Measurements from ENCODE around the gene ZSCAN2. TPM values are rescaled to one million over a fixed set of nuclear protein-coding genes. Genes with fewer than 3 reads are reported as not detected.
"Not testable (repeated sequence)": the region's sequence is repeated elsewhere in the genome, so short reads cannot be mapped to it uniquely, and the experiment has no call there.

ZSCAN2 gene
- total RNA-seq, 4 donors from 2014 or later = 0.59 to 30.0 (median 5.3) TPM

DNA sequence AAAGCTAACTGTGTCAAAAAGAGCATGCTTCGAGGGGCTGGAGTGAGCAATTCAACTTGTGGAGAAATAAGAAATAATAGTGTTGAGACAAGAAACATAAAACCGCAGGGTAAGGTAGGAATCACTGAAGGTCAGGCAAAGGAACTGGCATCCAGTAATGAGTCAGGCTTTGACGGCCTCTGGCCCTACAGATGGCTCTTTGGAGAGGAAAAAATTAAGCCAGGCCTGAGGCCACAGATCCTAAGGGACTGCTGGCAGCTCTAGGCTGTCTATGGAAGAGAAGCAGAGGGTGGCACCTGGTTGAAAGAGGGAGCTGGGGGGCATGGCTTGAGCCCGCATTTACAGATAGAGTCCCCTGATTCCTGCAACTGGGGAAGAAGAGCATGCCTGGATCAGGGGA is 28.6 kb upstream of the ZSCAN2 start:
- H3K27ac ChIP-seq = peak overlapping the region in 1 of 2 donors; percentile 94
- no peak overlapping the region for H3K4me3 ChIP-seq
- DNase-seq = no peak
- TF ChIP-seq CTCF (IDR thresholded peaks at IDR 0.05) (no peak), POLR2A (IDR thresholded peaks at IDR 0.05) (no peak)
- H3K27me3 ChIP-seq = no peaks in the 10 kb centered on the region
- intact Hi-C loops (cut with DNase I; ENCODE audit: low total_unique reads) = no loop called here
- peaks cover 0 to 5% of the 10 kb centered on the region in 2 donors for H3K4me1 ChIP-seq
- H3K9me3 ChIP-seq = no peaks in the 10 kb centered on the region
- H3K36me3 ChIP-seq = no peaks in the 10 kb centered on the region

DNA sequence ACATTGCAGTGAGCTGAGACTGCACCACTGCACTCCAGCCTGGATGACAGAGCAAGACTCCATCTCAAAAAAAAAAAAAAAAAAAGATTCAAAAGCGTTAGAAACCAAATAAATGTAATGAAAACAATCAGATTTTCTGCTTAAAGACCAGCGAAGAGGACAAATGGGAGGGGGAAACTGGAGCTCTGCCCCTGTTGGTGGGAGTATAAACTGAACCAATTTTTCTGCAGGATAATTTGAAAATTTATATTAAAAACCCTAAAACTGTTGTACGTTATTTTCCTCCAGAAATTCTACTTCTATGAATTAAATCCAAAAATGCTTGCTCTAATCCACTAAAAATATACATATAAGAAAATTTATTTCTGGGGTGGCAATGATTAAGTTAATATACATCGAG is 25.3 kb upstream of the ZSCAN2 start:
- Histone ChIP-seq H3K9me3 (no peaks in the 10 kb centered on the region), H3K4me3 (no peak overlapping the region), H3K27me3 (no peaks in the 10 kb centered on the region), H3K4me1 (no peaks in the 10 kb centered on the region), H3K36me3 (no peaks in the 10 kb centered on the region), H3K27ac (no peak overlapping the region)
- intact Hi-C loops (cut with DNase I; ENCODE audit: low total_unique reads) = no loop called here
- no peak for DNase-seq
- TF ChIP-seq POLR2A (IDR thresholded peaks at IDR 0.05) (no peak), CTCF (IDR thresholded peaks at IDR 0.05) (no peak)

- H3K4me1 ChIP-seq; H3K36me3 ChIP-seq; H3K9me3 ChIP-seq; DNase-seq; H3K4me3 ChIP-seq; H3K27me3 ChIP-seq; H3K27ac ChIP-seq; intact Hi-C loops (cut with DNase I; ENCODE audit: low total_unique reads): not testable (repeated sequence)
Measured at GRCh38 chr15:84577891-84578290, 22.9 kb upstream of the ZSCAN2 start.

DNA sequence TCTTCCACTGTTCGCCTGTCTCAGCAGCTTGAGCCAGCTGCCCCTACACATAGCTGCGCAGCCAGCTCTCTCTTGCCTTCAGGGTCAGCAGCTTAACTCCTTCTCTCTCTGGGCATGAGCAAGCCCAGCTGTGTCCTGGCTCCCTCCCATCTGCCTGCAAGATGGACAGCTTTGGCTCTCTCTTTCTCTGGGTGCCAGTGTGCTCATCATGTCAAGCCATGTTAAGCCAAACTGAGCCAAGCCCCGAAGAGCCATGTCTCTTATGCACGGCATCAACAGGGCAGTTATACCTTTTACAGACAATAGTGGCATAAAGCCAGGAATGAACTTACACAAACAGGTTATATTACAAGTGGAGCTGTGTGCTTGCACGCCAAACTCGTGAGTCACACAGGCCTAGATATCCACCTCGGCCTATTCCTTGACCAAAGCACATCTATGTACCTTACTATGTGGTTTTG is 21.5 kb upstream of the ZSCAN2 start:
- peak in 1 of 2 donors; percentile 30 for DNase-seq
- intact Hi-C loops (cut with DNase I; ENCODE audit: low total_unique reads); H3K4me1 ChIP-seq; H3K9me3 ChIP-seq; H3K36me3 ChIP-seq; H3K4me3 ChIP-seq; H3K27me3 ChIP-seq: not testable (repeated sequence)
- H3K27ac ChIP-seq = peak overlapping the region; percentile 16 to 27

DNA sequence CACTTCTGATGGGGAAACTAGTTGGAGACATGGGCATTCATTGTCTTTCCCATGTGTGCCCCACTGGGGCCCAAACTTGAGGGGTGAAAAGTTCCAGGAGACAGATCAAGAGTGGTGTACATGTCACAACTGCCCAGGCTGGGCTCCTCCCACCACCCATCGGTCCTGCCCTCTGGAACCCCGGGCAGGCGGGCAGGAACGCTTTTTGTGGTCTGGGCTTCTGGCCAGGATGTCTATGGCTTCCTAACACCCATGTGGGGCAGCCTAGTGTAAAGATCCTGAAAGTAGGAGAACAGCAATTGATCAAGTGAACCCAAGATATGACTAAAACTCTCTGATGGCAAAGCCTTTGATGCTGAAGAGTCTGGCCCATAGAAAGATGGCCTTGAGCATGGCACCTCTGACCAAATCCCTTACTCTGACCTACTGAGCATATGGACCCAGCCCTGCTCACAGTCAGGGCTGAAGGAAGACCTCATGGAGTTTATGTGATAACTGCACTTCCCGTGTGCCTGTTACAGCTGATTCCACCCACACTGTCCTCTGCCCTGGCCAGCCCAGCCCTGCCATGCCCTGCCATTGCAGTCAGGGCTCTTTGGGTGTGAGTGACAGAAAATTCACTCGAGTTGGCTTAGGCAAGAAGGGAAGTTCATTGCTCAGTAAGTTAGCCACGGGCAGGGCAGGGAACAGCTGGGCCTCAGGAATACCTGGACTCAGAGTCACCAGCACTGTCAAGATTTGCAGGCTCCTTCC is 19.0 kb upstream of the ZSCAN2 start:
- H3K9me3 ChIP-seq; H3K27ac ChIP-seq; intact Hi-C loops (cut with DNase I; ENCODE audit: low total_unique reads); H3K4me3 ChIP-seq; H3K27me3 ChIP-seq; DNase-seq; H3K36me3 ChIP-seq; H3K4me1 ChIP-seq: not testable (repeated sequence)

- Histone ChIP-seq H3K36me3 (no peaks in the 10 kb centered on the region), H3K9me3 (no peaks in the 10 kb centered on the region), H3K27me3 (no peaks in the 10 kb centered on the region), H3K4me1 (no peaks in the 10 kb centered on the region), H3K27ac (no peak overlapping the region), H3K4me3 (no peak overlapping the region)
- intact Hi-C loops (cut with DNase I; ENCODE audit: low total_unique reads) = no loop called here
- DNase-seq = no peak
- TF ChIP-seq CTCF (IDR thresholded peaks at IDR 0.05) (no peak), POLR2A (IDR thresholded peaks at IDR 0.05) (no peak)
Measured at GRCh38 chr15:84582583-84583157, 18.1 kb upstream of the ZSCAN2 start.

- H3K9me3 ChIP-seq; DNase-seq; H3K27me3 ChIP-seq; H3K27ac ChIP-seq; H3K36me3 ChIP-seq; intact Hi-C loops (cut with DNase I; ENCODE audit: low total_unique reads); H3K4me1 ChIP-seq; H3K4me3 ChIP-seq: not testable (repeated sequence)
Measured at GRCh38 chr15:84583921-84584320, 16.9 kb upstream of the ZSCAN2 start.

Measured in uterus (tissue), 4 donors.